Measurements from ENCODE around the gene PTPRA.

GRCh38 chr20:3068075-3068474 lies 194.8 kb downstream of the PTPRA start:
- no peak for TF ChIP-seq CTCF (IDR thresholded peaks at IDR 0.05)
- no peak for TF ChIP-seq EZH2 (IDR thresholded peaks at IDR 0.05; ENCODE audit: borderline replicate concordance, insufficient read depth, low read depth, low read length, poor library complexity, severe bottlenecking)
